H9 (cell line): Measurements from ENCODE around the gene R3HDM2. TPM values are rescaled to one million over a fixed set of nuclear protein-coding genes. Genes with fewer than 3 reads are reported as not detected.
A peak's percentile ranks its signal among the peaks of the same experiment; 100 is the strongest.
"Not testable (repeated sequence)": the region's sequence is repeated elsewhere in the genome, so short reads cannot be mapped to it uniquely, and the experiment has no call there.

Experiments
- DNase-seq: peaks from one replicate; pipeline ENCODE4 v3.0.0-alpha.2; 2017
- H2AFZ ChIP-seq: one replicate; pipeline ENCODE4 v1.6.1; 2013; ENCODE audit warnings: mild to moderate bottlenecking, low read length, control low read depth, moderate library complexity
- H2AK5ac ChIP-seq: 2 replicates; pipeline ENCODE4 v1.6.1; 2013; ENCODE audit warnings: low read length, control low read depth, mixed read lengths; ENCODE audit not compliant: insufficient read length
- H2BK120ac ChIP-seq: one replicate; pipeline ENCODE4 v1.6.1; 2013; ENCODE audit warnings: low read depth, mild to moderate bottlenecking, low read length, control low read depth, inconsistent platforms; ENCODE audit not compliant: poor library complexity, severe bottlenecking
- H2BK12ac ChIP-seq: 2 replicates; pipeline ENCODE4 v1.6.1; 2013; ENCODE audit warnings: low read length, control low read depth, mixed read lengths, low read depth; ENCODE audit not compliant: insufficient read length
- H2BK15ac ChIP-seq: 2 replicates; pipeline ENCODE4 v1.6.1; 2013; ENCODE audit warnings: low read depth, low read length, control low read depth
- H2BK20ac ChIP-seq: one replicate; pipeline ENCODE4 v1.6.1; 2013; ENCODE audit warnings: low read depth, mild to moderate bottlenecking, low read length, control low read depth, inconsistent platforms; ENCODE audit not compliant: poor library complexity, severe bottlenecking
- H2BK5ac ChIP-seq: 2 replicates; pipeline ENCODE4 v1.6.1; 2013; ENCODE audit warnings: low read length, control low read depth, mixed read lengths; ENCODE audit not compliant: insufficient read length
- H3K14ac ChIP-seq: 2 replicates; pipeline ENCODE4 v1.6.1; 2013; ENCODE audit warnings: low read length, control low read depth; ENCODE audit not compliant: insufficient read depth
- H3K18ac ChIP-seq: 2 replicates; pipeline ENCODE4 v1.6.1; 2013; ENCODE audit warnings: low read depth, mild to moderate bottlenecking, mixed read lengths, low read length, control low read depth; ENCODE audit not compliant: insufficient read length
- H3K23ac ChIP-seq: 2 replicates; pipeline ENCODE4 v1.6.1; 2013; ENCODE audit warnings: low read length, control low read depth, mixed read lengths, low read depth; ENCODE audit not compliant: insufficient read length
- H3K23me2 ChIP-seq: 2 replicates; pipeline ENCODE4 v1.6.1; 2013; ENCODE audit warnings: low read depth, mild to moderate bottlenecking, mixed read lengths, low read length, control low read depth; ENCODE audit not compliant: insufficient read length, poor library complexity, severe bottlenecking
- H3K27ac ChIP-seq: 2 replicates; pipeline ENCODE4 v1.5.1; 2013; ENCODE audit warnings: low read length, control low read depth, mixed read lengths, low read depth; ENCODE audit not compliant: insufficient read length
- H3K27me3 ChIP-seq: 2 replicates; pipeline ENCODE4 v1.6.1; 2013; ENCODE audit warnings: low read length, control low read depth, inconsistent platforms; ENCODE audit not compliant: insufficient read depth
- H3K4ac ChIP-seq: 2 replicates; pipeline ENCODE4 v1.6.1; 2013; ENCODE audit warnings: low read depth, mild to moderate bottlenecking, control low read depth, inconsistent platforms, low read length, moderate library complexity
- H3K4me1 ChIP-seq: 2 replicates; pipeline ENCODE4 v1.6.1; 2013; ENCODE audit warnings: low read length, control low read depth, inconsistent platforms; ENCODE audit not compliant: insufficient read depth
- H3K4me2 ChIP-seq: 2 replicates; pipeline ENCODE4 v1.6.1; 2013; ENCODE audit warnings: low read length, control low read depth, mixed read lengths; ENCODE audit not compliant: insufficient read length, insufficient read depth
- H3K56ac ChIP-seq: 2 replicates; pipeline ENCODE4 v1.6.1; 2013; ENCODE audit warnings: low read depth, mild to moderate bottlenecking, mixed read lengths, low read length, control low read depth; ENCODE audit not compliant: insufficient read length
- H3K79me1 ChIP-seq: 2 replicates; pipeline ENCODE4 v1.6.1; 2013; ENCODE audit warnings: low read depth, mild to moderate bottlenecking, moderate library complexity, low read length, control low read depth, inconsistent platforms; ENCODE audit not compliant: insufficient read depth, poor library complexity, severe bottlenecking
- H3K79me2 ChIP-seq: 2 replicates; pipeline ENCODE4 v1.6.1; 2013; ENCODE audit warnings: low read length, control low read depth, inconsistent platforms; ENCODE audit not compliant: insufficient read depth
- H3K9ac ChIP-seq: 2 replicates; pipeline ENCODE4 v1.6.1; 2013; ENCODE audit warnings: low read length, control low read depth, mixed read lengths; ENCODE audit not compliant: insufficient read length; ENCODE audit errors: extremely low read depth
- H3K9me3 ChIP-seq: one replicate; pipeline ENCODE4 v1.6.1; 2013; ENCODE audit warnings: low read depth, low read length, inconsistent platforms; ENCODE audit not compliant: control insufficient read depth
- H3T11ph ChIP-seq: one replicate; pipeline ENCODE4 v1.6.1; 2013; ENCODE audit warnings: mild to moderate bottlenecking, low read length, control low read depth, inconsistent platforms
- H4K20me1 ChIP-seq: one replicate; pipeline ENCODE4 v1.6.1; 2013; ENCODE audit not compliant: control insufficient read depth, insufficient read length, insufficient read depth
- H4K5ac ChIP-seq: 2 replicates; pipeline ENCODE4 v1.6.1; 2013; ENCODE audit warnings: low read depth, mild to moderate bottlenecking, mixed read lengths, low read length, control low read depth; ENCODE audit not compliant: insufficient read length
- H4K8ac ChIP-seq: replicated peaks from 2 replicates; pipeline ENCODE4 v1.6.1; 2013; ENCODE audit warnings: low read length, control low read depth, mixed read lengths, low read depth; ENCODE audit not compliant: insufficient read length
- H4K91ac ChIP-seq: 2 replicates; pipeline ENCODE4 v1.6.1; 2013; ENCODE audit warnings: low read depth, mild to moderate bottlenecking, moderate library complexity, mixed read lengths, low read length, control low read depth; ENCODE audit not compliant: insufficient read length
- H3K27ac Mint-ChIP-seq, 3 experiments: 2 replicates in 2 of 3; 3 replicates in 1 of 3; pipeline ENCODE4 v1.8.0; 2020 to 2021; ENCODE audit warnings: mixed read lengths in 3 of 3, mild to moderate bottlenecking in 1 of 3, moderate library complexity in 1 of 3
- H3K27me3 Mint-ChIP-seq: 2 replicates; pipeline ENCODE4 v1.8.0; 2021; ENCODE audit warnings: low read depth, mild to moderate bottlenecking, moderate library complexity, mixed read lengths
- H3K36me3 Mint-ChIP-seq, 3 experiments: 2 replicates in 2 of 3; 3 replicates in 1 of 3; pipeline ENCODE4 v1.8.0; 2020 to 2021; ENCODE audit warnings: low read depth in 3 of 3, mixed read lengths in 3 of 3; ENCODE audit not compliant: insufficient read depth in 1 of 3
- H3K4me1 Mint-ChIP-seq, 2 experiments: 2 replicates each; pipeline ENCODE4 v1.8.0; 2020; ENCODE audit warnings: mixed read lengths in 2 of 2
- H3K4me3 Mint-ChIP-seq, 2 experiments: 2 replicates in 1 of 2; 3 replicates in 1 of 2; pipeline ENCODE4 v1.8.0; 2020 to 2021; ENCODE audit warnings: mild to moderate bottlenecking in 2 of 2, mixed read lengths in 2 of 2, moderate library complexity in 1 of 2
- H3K9me3 Mint-ChIP-seq, 2 experiments: 2 replicates in 1 of 2; 3 replicates in 1 of 2; pipeline ENCODE4 v1.8.0; 2020; ENCODE audit warnings: mild to moderate bottlenecking in 2 of 2, mixed read lengths in 2 of 2, moderate library complexity in 1 of 2
- CTCF ChIP-seq: fragments of 200-600 bp; sonication (generic); conservative IDR thresholded peaks from 3 replicates; pipeline ENCODE4 v1.8.0; 2021; ENCODE audit warnings: antibody characterized with exemption, mild to moderate bottlenecking
- WGBS: extraction: QIAGEN DNeasy Blood & Tissue Kit; methylation state at CpG from one replicate; pipeline ENCODE4 v1.1.7; 2013; ENCODE audit warnings: missing lambda C conversion rate, low lambda C conversion rate, mixed read lengths; ENCODE audit not compliant: insufficient read length; ENCODE audit errors: extremely low coverage; 5-methylcytosine and 5-hydroxymethylcytosine counted together
- total RNA-seq: library from RNA; stranded (reverse); gene quantifications from 2 replicates; pipeline ENCODE4 v1.2.1, GENCODE V29; 2021

R3HDM2 gene
- total RNA-seq, 1 experiment from 2014 or later = 43.9 TPM

DNA sequence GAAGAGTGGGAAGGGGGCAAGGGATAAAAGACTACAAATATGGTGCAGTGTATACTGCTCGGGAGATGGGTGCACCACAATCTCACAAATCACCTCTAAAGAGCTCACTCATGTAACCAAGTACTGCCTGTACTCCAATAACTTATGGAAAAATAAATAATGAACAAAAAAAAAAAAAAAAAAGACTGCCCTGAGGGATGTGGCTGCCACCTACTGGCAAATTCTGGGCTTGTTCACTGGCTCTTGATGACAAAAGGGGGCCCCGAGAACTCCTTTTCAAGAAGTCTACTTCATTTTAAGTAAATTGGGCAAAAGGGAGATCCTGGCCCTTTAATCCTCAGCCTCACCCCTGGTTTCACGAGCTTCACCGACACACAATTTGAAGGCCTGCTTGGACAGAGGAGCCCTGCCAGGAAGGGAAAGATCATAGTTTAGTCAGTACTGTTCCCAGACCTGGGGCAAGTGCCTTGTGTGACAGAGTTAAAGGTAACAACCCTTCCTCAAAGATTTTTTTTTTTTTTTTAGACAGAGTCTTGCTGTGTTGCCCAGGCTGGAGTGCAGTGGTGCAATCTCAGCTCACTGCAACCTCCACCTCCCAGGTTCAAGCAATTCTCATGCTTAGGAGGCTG, 153.8 kb downstream of the R3HDM2 start:
- Histone ChIP-seq H3K27me3 (no peaks in the 10 kb centered on the region), H3K18ac (no peak overlapping the region), H3K79me1 (no peaks in the 10 kb centered on the region), H4K8ac (no peak overlapping the region), H3K4me2 (no peak overlapping the region), H2BK20ac (no peak overlapping the region), H3K56ac (no peak overlapping the region), H2BK5ac (no peak overlapping the region), H3K4ac (no peak overlapping the region), H2BK15ac (no peak overlapping the region), H4K91ac (no peak overlapping the region), H2BK120ac (no peak overlapping the region), H3K9ac (no peak overlapping the region), H4K20me1 (no peaks in the 10 kb centered on the region), H2AK5ac (no peak overlapping the region), H3K79me2 (no peaks in the 10 kb centered on the region), H3T11ph (no peak overlapping the region), H3K23ac (no peak overlapping the region), H3K9me3 (no peaks in the 10 kb centered on the region), H3K27ac (no peak overlapping the region), H3K14ac (no peak overlapping the region), H2AFZ (no peak overlapping the region), H2BK12ac (no peak overlapping the region), H3K23me2 (no peaks in the 10 kb centered on the region), H4K5ac (no peak overlapping the region), H3K4me1 (no peaks in the 10 kb centered on the region; the same call in 1 of the 2 replicates)
- no peak overlapping the region for H3K4me3 Mint-ChIP-seq
- TF ChIP-seq CTCF = peak; percentile 70
- no peaks in the 10 kb centered on the region for H3K27me3 Mint-ChIP-seq
- peak; percentile 62 for DNase-seq
- no CpG with 5 or more reads among the region's 4 CpGs for WGBS
- peaks cover 16 to 54% (median 53%) of the 10 kb centered on the region in 3 experiments; a peak in 6 of 7 replicates for H3K36me3 Mint-ChIP-seq
- peaks cover 10 to 13% of the 10 kb centered on the region in 2 experiments for H3K4me1 Mint-ChIP-seq
- H3K9me3 Mint-ChIP-seq = peaks cover 0 to 3% of the 10 kb centered on the region in 2 experiments; a peak in 1 of 5 replicates
- H3K27ac Mint-ChIP-seq = peak overlapping the region in 2 of 3 experiments; percentile 51 to 65; a peak in 2 of 7 replicates

DNA sequence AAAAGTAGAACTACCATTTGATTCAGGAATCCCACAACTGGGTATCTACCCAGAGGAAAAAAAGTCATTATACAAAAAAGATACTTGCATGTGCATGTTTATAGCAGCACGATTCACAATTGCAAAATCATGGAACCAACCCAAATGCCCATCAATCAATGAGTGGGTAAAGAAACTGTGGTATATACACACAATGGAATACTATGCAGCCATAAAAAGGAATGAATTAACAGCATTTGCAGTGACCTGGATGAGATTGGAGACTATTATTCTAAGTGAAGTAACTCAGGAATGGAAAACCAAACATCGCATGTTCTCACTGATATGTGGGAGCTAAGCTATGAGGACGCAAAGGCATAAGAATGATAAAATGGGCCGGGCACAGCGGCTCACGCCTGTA, 154.6 kb downstream of the R3HDM2 start:
- DNase-seq, H3K4me3 Mint-ChIP-seq, H3K56ac ChIP-seq, H3K79me2 ChIP-seq, H4K20me1 ChIP-seq, H3K27ac ChIP-seq, H2BK15ac ChIP-seq, H2BK120ac ChIP-seq, H2AFZ ChIP-seq, H3K27me3 ChIP-seq, H4K91ac ChIP-seq, H2BK5ac ChIP-seq, H2AK5ac ChIP-seq, H3K9me3 ChIP-seq, H3K9me3 Mint-ChIP-seq, H3K23ac ChIP-seq, H3K9ac ChIP-seq, H3K14ac ChIP-seq, H3T11ph ChIP-seq, H3K27me3 Mint-ChIP-seq, H3K27ac Mint-ChIP-seq, H4K5ac ChIP-seq, H3K23me2 ChIP-seq, H2BK12ac ChIP-seq, H3K18ac ChIP-seq, H3K4me1 ChIP-seq, H3K4ac ChIP-seq, H3K4me2 ChIP-seq, H4K8ac ChIP-seq, H2BK20ac ChIP-seq, H3K79me1 ChIP-seq: not testable (repeated sequence)
- Mint-ChIP-seq H3K36me3 (peaks cover 13 to 46% (median 46%) of the 10 kb centered on the region in 3 experiments; a peak in 6 of 7 replicates), H3K4me1 (peaks cover 10 to 14% of the 10 kb centered on the region in 2 experiments)
- no CpG with 5 or more reads among the region's 6 CpGs for WGBS
